ENCODE measurements around the gene KIAA0513. TPM values are rescaled to one million over a fixed set of nuclear protein-coding genes. Genes with fewer than 3 reads are reported as not detected.

The KIAA0513 gene
- total RNA-seq, 4 donors from 2014 or later, result 5.5 to 13.8 (median 11.7) TPM

GRCh38 chr16:85011846-85012284 is 15.7 kb upstream of the KIAA0513 start:
- TF ChIP-seq CTCF (IDR thresholded peaks at IDR 0.05; ENCODE audit: low read depth), result no peak

GRCh38 chr16:85014311-85014710 is 13.3 kb upstream of the KIAA0513 start:
- TF ChIP-seq CTCF (IDR thresholded peaks at IDR 0.05; ENCODE audit: low read depth), result no peak

GRCh38 chr16:85015481-85016187 is 12.0 kb upstream of the KIAA0513 start:
- no peak for TF ChIP-seq CTCF (IDR thresholded peaks at IDR 0.05; ENCODE audit: low read depth)

GRCh38 chr16:85017151-85017550 is 10.4 kb upstream of the KIAA0513 start:
- TF ChIP-seq CTCF (IDR thresholded peaks at IDR 0.05; ENCODE audit: low read depth), result no peak

GRCh38 chr16:85017633-85018032 is 10.0 kb upstream of the KIAA0513 start:
- TF ChIP-seq CTCF (IDR thresholded peaks at IDR 0.05; ENCODE audit: low read depth), result no peak

- TF ChIP-seq CTCF (IDR thresholded peaks at IDR 0.05; ENCODE audit: low read depth), result no peak
These were observed 8.9 kb upstream of the KIAA0513 start for GRCh38 chr16:85018529-85019236.

- no peak for TF ChIP-seq CTCF (IDR thresholded peaks at IDR 0.05; ENCODE audit: low read depth)
These were observed 7.8 kb upstream of the KIAA0513 start for GRCh38 chr16:85019659-85020245.
